Fibroblast of villous mesenchyme (primary cell): ENCODE results near the gene SC5D. TPM values are rescaled to one million over a fixed set of nuclear protein-coding genes. Genes with fewer than 3 reads are reported as not detected.

Experiments
- DNase-seq: peaks from one replicate; pipeline ENCODE4 v3.0.0-alpha.2; 2010; ENCODE audit warnings: low read depth
- H3K4me3 ChIP-seq: 2 replicates; pipeline ENCODE4 v1.5.1; 2011; ENCODE audit warnings: low read depth, mild to moderate bottlenecking, low read length
- total RNA-seq: library from RNA; depleted of rRNA; stranded (reverse); fragments of >200 nt; gene quantifications from 2 replicates; pipeline ENCODE4 v1.2.3, GENCODE V29; 2012
- TF ChIP-seq, protein P1 (sequence below): IDR thresholded peaks from 2 replicates; pipeline ENCODE4 v1.5.1; 2012; ENCODE audit warnings: low read depth, mild to moderate bottlenecking, low read length; ENCODE audit not compliant: insufficient read depth

Gene SC5D
- total RNA-seq, 1 donor: 66.9 TPM

DNA sequence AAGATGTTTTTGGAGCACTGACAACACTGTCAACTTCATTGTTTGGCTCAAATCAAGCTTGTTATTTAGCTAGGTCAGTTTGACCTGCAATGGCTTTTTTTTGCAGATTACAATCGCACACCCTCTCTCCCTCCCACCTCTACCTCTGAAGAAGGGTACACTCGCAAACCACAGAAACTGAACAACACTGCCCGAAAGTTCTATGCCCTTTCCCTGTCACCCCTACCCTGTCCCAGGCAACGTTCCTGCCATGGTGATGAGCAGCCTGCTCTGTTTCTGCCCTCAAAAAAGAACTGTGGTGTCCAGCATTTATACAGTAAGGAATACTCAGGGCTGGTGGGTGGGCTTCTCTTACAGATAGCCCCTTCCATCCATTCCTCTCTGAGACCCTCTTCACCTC lies 33.7 kb downstream of the SC5D start:
- DNase-seq: no peak
- TF ChIP-seq, protein P1, sequence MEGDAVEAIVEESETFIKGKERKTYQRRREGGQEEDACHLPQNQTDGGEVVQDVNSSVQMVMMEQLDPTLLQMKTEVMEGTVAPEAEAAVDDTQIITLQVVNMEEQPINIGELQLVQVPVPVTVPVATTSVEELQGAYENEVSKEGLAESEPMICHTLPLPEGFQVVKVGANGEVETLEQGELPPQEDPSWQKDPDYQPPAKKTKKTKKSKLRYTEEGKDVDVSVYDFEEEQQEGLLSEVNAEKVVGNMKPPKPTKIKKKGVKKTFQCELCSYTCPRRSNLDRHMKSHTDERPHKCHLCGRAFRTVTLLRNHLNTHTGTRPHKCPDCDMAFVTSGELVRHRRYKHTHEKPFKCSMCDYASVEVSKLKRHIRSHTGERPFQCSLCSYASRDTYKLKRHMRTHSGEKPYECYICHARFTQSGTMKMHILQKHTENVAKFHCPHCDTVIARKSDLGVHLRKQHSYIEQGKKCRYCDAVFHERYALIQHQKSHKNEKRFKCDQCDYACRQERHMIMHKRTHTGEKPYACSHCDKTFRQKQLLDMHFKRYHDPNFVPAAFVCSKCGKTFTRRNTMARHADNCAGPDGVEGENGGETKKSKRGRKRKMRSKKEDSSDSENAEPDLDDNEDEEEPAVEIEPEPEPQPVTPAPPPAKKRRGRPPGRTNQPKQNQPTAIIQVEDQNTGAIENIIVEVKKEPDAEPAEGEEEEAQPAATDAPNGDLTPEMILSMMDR: no peak
- H3K4me3 ChIP-seq: no peak overlapping the region

DNA sequence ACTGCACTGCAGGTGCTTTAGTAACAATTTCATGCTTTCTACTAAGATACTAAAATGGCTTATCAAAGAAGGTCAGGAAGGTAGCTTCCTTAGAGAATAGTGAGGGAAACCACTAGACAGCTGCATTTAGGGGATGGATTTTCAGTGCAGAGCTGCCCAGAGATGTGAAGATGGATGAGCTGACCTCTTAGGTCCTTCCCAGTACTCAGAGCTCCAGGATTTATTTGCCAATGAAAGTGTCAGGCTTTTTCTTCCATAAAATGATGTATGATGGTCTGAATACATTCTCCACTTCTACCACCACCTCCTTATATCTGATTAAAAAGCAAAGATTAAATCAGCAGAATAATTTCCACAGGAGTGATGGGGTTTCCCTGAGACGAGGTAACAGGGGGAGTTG lies 35.0 kb downstream of the SC5D start:
- H3K4me3 ChIP-seq: no peak overlapping the region
- DNase-seq: no peak
- TF ChIP-seq, protein P1: no peak

DNA sequence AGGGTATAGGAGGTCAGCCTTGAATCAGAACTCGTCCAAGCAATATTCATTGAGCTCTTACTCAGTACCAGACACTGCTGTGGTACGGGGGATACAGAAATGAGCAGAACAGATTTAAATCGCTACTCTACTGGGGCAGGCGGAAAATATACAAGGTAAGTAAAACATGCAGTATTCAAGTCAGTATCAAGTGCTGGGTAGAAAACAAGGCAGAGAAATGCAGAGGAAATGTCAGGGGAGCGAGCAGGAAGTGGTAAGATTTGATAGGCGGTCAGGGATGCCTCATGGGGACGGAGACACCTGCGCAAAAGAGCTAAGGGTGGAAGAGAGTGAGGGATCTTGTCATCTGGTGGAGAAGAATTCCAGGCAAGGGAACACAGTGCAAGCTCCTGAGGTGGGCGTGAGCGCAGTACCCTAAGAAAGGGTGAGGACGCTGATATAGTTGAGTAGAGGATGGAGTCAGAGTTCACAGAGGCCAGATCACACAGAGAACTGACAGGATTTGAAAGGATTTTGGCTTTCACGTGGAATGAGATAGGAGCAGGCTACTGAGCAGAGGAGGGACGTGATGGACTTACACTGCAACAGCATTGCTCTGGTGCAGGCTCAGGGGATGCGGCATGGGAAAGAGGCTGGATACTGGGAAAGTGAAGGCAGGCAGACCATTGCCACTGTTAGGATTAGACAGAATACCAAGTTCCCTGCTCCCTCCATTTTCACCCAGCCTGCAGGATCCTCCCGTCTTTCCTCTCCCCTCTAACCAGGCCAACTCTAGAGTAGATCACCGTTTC lies 35.8 kb downstream of the SC5D start:
- no peak overlapping the region for H3K4me3 ChIP-seq
- TF ChIP-seq, protein P1: no peak
- DNase-seq: no peak

DNA sequence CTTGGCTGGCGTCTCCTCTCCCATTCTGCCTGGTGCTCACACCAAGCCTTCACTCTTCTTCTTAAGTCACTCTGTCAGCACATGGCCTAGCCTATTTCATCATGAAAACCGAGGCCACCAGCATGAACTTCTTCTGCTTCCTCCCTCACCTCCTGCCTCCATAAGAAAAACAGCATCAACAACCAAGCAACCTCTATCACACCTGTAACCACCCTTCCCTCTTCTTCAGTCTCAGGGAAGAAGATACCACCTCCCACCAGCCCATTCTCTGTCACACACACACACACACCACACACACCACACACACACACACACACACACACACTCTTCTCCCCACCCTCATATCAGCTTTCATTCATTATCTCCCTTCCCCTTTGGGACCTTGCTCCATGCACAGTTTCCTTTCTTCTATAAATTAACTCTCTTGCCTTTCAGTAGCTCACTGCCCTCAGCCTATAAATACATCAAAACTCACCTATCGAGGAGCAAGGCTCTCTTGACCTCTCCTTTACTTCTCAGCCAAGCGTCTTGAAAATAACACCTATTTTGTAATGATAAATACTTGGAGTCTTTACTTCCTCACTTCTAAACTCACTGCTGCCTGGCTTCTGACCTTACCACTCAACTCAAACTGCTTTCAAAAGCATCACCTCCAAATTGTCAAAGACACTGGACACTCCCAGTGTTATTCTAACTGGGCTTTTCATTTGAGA lies 36.6 kb downstream of the SC5D start:
- TF ChIP-seq, protein P1: no peak
- DNase-seq: no peak
- no peak overlapping the region for H3K4me3 ChIP-seq

DNA sequence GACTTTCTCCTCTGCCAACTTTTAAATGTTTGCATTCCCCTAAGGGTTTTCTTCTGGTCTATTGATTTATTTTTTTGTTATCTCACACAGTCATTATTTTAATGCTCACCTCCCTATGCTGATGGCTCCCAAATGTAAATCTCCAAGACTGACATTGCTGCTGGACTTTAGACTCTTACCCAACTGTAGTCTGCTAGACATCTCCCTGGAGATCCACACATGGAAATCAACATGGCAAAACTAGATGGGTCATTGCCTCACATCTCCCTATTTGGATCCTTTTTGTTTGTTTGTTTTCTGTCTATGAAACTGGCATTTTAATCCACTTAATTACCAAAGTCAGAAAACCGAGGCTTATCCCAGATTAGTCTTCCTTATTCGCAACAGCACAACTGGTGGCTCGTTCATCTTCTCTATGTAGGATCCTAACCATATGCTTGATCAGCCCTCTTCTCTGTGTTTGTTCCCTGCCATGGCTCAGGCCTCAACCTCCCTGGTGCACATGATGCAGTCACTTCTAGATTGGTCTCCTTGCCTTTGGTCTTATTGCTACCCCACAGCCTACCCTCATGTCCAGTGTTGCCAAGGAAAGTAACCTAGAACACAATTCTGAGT lies 37.3 kb downstream of the SC5D start:
- no peak for DNase-seq
- no peak overlapping the region for H3K4me3 ChIP-seq
- TF ChIP-seq, protein P1: no peak

DNA sequence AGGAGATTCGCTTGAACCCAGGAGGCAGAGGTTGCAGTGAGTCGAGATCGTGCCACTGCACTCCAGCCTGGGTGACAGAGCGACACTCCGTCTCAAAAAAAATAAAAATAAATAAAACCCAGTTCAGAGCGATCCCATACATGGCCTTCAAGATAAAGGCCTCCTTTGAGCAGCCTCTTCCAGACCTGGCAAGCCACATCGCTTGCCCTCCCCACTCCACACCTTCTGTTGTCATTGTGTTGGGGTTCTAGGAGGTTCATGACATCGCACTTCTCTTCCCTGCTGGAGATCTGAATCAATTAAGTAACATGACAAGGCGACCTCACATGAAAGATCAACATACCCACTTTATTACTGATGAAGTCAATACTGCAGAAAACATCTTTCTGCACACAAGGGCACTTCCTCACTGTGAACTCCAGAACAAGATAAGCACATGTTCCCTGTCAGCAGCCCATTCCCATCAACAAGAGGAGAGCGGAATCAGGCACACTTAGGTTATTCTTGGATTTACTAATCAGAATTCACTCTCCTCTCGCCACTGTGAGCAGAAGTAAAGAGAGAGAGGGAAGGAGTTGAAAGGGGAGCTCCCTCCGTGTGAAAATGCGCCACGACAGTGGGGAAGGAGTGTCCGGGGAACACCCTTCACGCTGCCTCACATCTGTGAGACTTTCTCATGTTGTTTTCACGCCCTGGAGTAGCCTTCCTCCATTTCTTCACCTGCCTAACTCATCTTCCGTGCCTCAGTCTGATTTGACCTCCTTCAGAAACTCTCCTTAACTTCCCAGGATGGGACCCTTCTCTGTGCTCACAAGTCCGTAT lies 38.3 kb downstream of the SC5D start:
- TF ChIP-seq, protein P1: no peak
- no peak overlapping the region for H3K4me3 ChIP-seq
- no peak for DNase-seq
